CD4-positive, alpha-beta T cell treated with Interleukin-2 at 100 ng/mL for 4 hours (primary cell): ENCODE results near the gene TNFRSF1B.

Source experiments
- DNase-seq: peaks from one replicate; pipeline ENCODE4 v3.0.0-alpha.2; 2020; ENCODE audit warnings: low spot score

Gene TNFRSF1B

DNA sequence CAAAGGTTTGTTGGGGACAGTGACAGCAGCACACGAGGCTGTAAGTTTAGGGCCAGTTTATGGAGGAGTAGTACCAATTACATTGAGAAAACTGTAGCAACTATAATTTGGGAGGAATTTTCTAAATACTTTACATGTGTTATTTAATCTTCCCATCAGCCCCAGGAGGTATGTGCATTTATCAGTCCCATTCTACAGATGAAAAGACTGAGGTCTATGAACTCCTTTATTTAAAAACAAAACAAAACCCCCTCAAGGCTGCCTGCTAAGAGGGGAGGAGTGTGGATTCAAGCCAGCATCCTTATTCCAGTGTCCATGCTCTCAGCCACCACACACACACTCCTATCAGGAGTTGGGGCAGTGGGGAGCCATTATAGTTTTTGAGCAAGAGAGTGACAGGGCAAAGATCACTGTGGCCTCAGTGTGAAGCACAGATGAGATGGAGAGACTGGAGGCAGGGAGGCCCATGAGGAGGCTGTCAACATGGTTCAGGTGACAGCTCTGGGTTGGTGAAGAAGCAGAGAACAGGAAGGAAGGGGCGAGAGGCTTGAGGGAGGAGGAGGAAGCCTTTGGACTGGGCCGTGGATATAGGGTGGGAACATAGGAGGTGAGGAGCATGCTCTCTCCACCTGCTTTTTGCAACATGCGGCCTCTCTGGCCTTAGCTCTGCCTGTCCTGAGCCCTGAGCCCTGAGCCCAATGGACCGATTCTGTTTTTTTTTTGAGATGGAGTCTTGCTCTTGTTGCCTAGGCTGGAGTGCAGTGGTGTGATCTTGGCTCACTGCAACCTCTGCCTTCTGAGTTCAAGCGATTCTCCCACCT lies 9.7 kb downstream of the TNFRSF1B start:
- no peak for DNase-seq

DNA sequence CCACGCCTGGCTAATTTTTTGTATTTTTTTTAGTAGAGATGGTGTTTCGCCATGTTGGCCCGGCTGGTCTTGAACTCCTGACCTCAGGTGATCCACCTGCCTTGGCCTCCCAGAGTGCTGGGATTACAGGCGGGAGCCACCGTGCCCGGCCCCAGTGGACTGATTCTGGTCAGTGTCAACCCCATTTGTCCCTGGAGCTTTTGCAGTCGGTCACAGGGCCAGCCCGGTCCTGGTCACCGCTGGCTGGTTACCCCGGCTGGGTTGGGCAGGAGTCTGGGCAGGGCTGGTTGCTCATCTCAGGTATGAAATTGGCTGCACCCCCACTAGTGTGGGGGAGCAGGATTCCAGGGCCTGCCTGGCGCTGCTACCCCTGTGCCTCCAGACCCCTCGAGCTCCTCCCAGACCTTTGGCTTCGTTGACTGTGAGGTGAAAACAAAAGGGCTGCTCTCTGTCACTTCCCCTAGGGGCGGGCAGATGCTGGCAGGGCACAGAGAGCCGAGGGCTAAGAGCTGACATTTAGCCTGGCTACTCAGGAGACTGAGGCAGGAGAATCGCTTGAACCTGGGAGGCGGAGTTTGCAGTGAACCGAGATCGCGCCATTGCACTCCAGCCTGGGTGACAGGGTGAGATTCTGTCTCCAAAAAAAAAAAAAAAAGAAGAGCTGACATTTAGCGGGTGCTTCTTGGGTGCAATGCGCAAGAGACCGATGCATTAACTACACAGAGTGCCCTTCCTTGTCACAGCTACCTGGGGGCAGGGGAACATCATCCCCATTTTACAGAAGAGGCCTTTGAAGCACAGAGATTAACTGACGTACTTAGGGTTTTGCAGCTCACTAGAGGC lies 10.6 kb downstream of the TNFRSF1B start:
- peak; percentile 23 for DNase-seq

DNA sequence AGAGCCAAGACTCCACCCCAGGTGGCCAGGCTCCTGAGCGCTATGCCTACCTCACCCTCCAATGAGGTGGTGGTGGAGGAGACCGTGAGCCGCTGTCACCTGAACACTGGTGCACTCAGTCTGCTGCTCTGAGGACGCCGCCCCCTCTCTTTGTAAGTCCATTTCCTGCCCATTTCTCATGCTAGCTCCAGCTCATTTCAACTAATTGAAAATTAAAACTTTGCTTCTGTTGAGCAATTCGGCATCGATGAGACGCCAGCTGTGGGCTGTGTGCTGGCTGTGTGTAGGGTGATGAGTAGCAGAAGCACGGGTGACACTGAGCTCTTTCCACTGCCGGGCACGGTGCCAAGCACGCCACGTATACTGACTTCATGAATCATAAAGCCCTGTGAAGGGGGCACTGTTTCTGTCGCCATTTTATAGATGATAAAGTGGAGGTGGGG lies 11.2 kb downstream of the TNFRSF1B start:
- peak; percentile 97 for DNase-seq

DNA sequence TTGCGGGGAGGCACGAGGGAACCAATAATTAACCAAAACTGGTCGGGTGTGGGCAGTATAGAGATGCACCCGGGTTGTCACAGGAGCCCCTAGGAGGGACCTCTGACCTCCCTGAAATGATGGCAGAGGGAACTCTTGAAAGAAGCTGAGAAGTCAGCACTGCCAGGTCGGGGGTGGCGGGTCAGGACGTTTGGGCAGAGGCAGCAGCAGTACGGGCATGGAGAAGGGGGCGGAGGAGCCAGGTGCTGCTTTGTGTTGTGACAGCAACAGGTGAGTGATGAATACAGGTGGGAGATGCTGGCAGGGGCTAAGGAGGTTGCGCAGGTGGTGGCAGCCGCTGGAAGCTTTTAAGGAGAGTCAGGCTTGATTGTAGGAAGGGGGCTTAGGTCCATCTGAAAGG lies 11.7 kb downstream of the TNFRSF1B start:
- no peak for DNase-seq

DNA sequence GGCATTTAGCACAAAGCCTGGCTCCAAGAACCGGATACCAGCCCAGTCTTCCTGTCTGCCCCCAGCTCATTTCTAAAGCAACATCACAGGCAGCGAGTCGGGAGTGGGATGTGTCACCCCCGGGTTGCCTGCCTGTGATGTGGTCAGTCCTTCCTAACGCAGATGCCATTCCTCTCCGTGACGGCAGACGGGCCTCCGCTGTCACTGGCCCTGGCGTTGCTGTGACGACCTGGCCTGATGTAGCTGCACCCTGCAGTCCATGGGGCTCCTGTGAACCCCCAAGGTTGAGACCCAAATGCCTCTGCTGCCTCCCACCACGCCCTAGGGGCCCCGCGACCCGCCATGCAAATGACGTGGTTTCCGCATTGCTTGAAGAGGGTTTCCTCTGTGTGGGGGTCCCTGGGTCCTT lies 12.3 kb downstream of the TNFRSF1B start:
- DNase-seq: peak; percentile 88

DNA sequence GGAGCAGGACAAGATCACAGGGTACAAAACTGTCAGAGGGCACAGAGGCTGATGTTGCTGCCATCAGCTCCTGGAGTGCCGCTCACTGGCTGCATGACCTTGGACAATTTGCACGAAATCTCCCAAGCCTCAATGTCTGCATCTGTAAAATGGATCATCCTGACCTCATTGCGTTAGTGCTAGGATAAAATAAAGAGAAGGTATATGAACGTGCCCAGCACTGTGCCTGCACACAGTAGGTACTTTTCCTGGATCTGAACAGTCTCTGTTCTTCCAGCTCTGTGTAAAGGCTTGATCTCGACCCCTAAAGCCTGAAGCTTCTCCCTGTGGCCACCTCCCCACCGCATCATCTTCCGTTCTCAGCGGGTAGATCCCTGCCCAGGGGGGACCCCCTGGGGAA lies 12.9 kb downstream of the TNFRSF1B start:
- DNase-seq: no peak

DNA sequence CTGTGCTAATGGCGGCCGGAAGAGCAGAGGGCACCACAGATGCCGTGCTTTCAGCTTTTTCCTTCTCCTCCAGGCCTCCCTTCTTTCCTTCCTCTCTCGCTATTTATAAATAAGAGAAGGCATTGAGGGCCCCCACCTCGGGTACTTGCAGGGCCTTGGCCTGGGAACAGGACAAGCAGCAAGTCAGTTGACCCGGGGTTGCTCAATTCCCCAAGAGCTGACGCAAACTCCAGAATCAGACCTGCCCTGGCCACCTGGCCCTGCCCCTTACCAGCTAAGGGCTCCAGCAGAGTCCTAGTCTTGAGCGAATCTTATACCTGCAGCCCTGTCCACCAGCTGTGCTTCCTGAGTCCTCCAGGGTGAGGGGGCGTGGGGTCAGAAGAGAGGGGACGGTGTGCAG lies 13.5 kb downstream of the TNFRSF1B start:
- no peak for DNase-seq

DNA sequence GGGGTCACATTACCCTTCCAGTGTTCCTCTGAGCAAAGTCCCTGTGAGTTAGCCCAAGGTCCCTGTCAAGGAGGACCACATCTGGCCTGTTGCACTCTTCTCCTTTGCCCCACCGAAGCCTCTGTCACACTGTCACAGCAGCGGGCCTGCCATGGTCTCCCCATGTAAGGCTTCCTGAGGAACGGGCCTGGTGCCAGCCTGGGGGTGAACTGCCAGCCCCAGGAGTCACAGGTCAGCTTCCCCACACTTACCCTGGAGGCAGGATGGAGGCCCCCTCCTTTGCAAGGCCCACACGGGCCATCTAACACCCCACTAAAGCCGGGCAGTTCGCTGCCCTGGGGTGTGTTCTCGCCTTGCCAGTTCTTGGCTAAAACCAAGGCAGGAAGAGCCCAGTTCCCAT lies 14.1 kb downstream of the TNFRSF1B start:
- DNase-seq: no peak

DNA sequence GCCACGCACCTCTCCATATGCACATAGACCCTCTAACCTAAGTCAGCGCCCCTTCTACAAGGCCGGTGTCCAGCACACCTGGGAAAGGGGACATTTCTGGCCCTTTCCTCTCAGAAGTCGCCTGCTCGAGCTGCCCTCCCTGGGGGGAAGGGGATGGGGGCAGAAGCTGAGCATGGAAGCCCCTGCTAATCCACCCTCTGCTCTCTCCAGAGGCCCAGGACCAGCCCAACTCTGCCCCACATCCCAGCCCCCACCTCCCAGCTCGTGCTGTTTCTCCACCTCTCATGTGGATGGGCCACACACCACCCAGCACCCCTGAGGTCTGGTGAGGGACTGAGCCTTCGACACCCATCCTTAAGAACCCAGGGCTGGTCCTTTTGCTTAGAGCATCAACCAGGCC lies 14.8 kb downstream of the TNFRSF1B start:
- DNase-seq: no peak

DNA sequence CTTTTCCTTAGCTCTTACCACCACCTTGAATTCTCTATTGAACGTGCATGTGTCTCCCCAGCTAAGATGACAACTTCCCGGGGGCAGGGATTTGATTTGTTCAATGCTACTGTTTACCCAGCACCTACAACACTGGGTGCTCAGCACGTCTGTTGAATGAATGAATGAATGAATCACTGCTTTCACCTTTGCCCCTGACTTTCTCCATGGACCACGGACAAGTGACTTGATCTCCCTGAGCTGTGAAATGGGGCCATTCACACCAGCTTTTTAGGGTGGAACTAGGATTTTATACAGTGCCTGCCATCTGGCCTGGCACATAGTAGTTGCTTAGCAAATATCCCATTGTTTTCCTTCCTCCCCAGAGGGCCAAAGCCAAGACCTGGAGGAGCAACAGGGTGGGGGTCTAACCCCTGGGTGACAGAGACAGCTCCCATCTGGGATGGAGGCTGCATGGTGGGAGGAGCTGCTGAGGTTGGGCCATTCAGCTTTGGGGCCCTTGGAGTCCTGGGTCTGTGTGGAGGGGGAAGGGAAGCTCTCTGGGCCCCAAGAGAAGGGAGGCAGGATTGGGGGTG lies 15.7 kb downstream of the TNFRSF1B start:
- DNase-seq: no peak

DNA sequence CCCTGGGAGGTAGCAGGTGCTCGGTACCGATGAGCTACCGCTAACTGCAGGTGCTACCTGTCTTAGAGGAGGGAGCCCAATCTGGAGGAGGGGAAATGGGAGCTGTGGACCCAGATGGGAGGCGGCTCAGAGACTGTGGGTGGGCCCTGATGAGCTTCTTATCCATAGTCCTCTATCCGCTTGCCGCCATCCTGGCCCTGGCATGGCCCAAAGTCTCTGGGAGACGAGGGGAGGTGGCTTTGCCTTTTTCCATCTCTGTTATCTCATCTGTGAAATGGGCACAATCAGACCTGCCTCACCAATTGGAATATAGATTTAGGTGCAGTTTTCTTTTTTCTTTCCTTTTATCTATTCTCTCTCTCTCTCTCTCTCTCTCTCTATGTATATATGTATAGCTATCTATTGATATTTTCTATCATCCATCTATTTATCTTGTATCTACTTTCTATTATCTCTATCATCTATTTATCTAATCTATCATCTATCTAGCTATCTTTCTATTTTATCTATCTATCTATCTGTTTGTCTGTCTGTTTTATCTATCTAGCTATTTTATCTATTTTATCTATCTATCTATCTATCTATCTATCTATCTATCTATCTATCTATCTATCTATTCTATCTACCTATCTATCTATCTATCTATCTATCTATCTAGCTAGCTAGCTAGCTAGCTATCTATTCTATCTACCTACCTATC lies 16.5 kb downstream of the TNFRSF1B start:
- DNase-seq: no peak

DNA sequence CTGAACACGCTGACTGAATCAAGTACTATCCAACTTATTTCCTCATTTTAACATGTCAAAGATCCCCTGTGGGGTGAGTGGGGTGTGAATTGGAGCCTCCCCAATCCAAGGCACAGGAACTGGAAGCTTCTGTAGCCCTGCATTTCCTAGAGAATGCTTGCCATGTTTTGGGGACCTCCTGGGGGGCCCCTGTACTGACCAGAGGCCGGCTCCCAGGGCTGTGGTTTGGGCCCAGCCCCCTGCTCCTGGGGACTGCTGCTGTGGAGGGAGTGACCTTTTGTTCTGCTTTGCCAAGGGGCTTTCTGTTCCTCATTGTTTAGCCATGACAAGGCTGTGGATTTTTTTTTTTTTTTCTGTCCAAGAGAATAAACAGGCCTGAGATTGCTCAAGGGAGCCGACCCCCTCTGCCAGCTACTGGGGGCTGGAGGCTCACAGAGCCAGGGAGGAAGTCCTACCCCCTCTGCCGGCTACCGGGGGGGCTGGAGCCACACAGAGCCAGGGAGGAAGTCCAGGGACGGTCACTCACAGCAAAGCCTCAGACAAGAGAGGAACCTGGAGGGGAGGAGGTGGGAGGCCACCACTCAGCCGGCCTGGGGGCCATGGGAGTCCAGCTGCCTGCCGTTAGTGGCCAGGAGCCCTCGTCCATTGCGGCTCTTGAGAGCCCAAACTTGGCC lies 17.4 kb downstream of the TNFRSF1B start:
- DNase-seq: no peak

DNA sequence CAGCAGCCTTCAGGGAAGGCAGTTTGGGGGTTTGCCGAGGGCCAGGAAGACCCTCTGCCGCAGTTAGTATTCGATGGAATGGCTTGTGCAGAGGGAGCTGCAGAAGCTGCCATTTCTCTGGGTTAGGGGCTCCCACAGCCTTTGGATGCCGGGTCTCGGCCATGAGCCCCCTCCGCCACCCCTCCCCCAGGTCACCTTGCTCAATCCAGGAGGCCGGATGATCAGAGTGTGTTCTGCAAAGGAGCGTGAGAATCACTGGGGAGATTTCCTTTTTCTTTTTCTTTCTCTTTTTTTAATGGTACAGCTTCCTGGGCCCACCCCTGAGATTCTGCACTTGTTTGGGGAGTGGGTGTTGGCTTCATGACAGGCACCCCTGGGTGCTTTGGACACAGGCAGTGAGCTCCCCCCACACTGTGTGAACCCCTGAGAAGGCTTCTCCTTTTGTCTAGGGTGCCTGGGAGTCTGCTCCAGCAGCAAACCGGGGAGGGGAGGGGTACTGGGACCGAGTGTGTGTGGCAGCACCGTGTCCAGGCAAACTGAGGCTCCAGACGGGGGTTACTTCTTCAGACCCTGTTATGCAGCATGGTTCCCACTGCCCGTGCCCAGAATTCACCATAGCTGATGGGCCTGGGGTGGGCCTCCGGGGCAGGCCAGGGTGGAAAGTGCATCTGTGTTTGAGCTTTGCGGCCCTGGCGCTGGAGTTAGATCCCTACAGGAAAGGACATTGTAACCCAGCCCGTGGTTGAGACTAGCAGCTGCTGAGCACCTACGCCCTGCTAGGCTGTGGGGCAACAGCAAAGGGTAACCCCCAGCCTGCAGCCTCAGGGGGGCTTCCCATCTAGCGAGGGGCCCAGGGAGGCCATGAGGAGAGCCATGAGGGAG lies 18.5 kb downstream of the TNFRSF1B start:
- DNase-seq: no peak

DNA sequence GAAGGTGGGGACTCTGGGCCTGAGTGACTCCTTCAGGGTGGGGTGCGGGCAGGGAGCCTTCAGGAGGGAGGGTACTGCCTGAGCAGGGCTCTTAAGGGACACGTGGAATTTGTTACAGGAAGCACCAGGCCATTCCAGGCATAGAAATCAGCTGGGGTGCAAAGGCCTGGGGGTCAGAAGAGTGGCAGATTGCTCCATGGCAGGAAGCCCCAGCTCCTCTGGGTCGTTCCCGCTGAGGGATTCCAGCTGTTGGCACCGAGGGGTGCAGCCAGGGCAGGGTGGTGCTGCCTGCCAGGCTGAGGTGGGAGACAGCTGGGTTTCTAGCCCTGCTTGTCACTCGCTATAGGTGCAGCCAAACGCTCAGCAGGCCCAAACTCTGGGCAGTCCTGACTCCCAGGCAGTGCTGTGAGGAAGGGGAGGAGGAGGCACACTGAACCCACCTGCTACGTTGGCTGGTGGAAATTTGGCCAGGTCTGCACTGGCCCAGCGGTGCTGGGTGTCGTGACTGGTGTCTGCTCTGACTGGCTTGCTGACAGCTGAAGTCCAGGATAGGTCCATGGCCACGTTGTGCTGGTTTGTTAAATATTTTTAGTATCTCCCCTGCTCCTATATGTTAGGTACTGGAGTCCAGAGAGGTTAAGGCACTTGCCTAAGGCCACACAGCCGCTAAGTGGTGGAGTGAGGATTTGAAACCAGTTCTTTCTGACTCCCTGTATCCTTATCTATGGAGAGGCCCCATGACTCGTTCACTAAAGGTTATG lies 19.3 kb downstream of the TNFRSF1B start:
- no peak for DNase-seq

DNA sequence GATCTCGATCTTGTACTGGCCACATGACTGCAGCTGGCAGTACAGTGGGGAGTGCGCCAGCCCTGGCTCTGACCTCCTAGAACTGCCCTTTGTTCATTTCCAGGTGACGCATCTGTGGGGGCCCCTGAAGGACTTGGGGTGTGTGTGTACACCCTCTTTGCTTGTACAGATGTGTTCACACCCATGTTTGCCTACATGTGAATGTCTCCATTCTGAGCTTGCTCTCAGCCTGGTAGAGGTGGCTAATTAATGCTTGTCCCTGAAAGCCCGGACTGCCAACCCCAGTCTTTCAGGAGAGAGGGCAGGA lies 19.8 kb downstream of the TNFRSF1B start:
- DNase-seq: no peak

DNA sequence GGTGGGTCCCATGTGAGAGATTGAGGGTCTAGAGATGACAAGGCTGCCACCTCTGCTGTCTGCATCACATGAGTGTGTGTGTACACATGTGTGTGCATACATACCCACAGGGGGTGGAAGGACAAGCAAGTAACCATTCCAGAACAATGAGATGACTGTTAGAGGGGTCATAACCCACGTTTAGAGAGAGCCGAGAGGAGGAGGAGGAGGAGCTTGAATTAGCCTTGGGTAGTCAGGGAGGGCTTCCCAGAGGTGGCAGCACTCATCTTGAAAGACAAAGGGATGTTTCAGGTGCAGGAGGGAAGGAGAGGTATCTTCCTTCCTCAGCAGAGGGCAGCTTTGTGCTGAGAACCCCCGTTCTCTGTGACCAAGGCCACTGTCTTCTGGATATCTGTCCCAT lies 21.3 kb downstream of the TNFRSF1B start:
- DNase-seq: no peak

DNA sequence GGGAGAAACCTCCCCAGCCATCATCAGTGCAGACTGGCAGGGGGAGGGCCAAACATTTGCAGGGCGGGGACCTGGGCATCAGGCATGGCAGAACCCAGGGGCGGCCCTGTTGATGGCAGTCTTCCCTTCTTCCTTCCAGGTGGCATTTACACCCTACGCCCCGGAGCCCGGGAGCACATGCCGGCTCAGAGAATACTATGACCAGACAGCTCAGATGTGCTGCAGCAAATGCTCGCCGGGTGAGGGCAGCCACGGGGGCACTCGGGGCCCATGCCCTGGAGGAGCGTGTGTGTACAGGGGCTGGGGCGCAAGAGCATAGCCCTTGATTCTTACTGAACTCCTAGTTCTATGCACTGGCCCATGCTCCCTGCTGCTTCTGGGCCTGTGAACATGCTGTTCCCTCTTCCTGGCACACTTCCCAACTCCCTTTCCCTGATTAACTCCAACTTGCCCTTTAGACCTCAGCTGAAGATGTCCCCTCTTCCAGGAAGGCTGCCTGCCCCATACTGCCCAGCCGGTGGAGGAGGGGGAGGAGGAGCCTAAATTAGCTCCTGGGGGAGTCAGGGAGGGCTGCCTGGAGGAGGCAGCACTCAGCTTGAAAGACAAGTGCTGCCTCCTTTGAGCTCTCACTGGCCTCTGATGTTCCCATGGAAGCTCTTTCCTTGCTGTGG lies 22.0 kb downstream of the TNFRSF1B start:
- DNase-seq: no peak

DNA sequence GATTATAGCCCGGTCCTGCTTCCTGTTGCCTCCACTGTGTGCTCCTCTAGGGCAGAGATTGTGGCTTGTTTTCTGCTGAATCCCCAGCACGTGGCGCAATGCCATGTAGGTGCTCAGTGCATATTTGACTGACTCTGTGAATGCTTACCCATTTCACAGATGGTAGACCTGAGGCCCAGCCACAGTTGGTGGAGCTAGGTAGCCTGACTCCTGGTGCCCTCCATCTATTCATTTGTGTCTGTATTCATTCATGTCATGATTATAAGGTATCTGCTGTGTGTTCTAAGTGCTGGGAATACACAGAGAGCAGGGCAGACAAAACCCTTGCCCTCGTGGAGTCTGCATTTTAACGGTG lies 22.5 kb downstream of the TNFRSF1B start:
- DNase-seq: no peak

DNA sequence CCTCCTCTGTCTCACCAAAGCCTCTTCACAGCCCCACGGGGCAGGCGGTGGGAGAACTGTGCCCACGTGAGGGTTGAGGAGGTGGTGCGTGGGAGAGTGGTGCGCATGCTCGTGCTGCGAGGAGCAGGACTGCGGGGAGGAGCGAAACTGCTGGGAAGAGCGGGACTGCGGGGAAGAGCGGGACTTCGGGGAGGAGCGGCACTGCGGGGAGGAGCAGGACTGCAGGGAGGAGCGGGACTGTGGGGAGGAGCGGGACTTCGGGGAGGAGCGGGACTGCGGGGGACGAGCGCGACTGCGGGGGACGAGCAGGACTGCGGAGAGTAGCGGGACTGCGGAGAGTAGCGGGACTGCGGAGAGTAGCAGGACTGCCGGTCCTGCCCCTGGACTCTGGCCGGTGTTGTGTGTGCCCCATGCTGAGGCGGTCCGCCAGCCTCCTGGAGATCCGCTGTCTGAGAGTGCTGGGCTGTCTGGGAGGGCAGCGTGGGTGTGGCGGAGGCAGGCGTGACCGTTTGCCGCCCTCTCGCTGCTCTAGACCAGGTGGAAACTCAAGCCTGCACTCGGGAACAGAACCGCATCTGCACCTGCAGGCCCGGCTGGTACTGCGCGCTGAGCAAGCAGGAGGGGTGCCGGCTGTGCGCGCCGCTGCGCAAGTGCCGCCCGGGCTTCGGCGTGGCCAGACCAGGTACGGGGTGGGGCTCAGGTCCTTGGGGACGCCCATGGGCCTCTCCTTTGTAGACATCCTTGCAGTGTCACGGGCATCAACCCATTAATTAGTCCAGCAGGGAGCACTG lies 24.6 kb downstream of the TNFRSF1B start:
- DNase-seq: no peak
